Measurements from ENCODE around the gene BAZ1A.
A peak's percentile ranks its signal among the peaks of the same experiment; 100 is the strongest.

GRCh38 chr14:34865889-34866574 lies 9.1 kb downstream of the BAZ1A start:
- TF ChIP-seq CTCF (conservative IDR thresholded peaks at IDR 0.05; ENCODE audit: low read depth in 2 of 2): peak; percentile 12 to 34; a peak in 2 of 4 replicates
- no peak for TF ChIP-seq REST (IDR thresholded peaks at IDR 0.05; ENCODE audit: unreplicated experiment)
- TF ChIP-seq EZH2 (IDR thresholded peaks at IDR 0.05; ENCODE audit: low read depth, unreplicated experiment): no peak
- TF ChIP-seq NANOG (IDR thresholded peaks at IDR 0.05; ENCODE audit: borderline replicate concordance): no peak
